ENCODE data around the gene PTK7.

Gene PTK7

DNA sequence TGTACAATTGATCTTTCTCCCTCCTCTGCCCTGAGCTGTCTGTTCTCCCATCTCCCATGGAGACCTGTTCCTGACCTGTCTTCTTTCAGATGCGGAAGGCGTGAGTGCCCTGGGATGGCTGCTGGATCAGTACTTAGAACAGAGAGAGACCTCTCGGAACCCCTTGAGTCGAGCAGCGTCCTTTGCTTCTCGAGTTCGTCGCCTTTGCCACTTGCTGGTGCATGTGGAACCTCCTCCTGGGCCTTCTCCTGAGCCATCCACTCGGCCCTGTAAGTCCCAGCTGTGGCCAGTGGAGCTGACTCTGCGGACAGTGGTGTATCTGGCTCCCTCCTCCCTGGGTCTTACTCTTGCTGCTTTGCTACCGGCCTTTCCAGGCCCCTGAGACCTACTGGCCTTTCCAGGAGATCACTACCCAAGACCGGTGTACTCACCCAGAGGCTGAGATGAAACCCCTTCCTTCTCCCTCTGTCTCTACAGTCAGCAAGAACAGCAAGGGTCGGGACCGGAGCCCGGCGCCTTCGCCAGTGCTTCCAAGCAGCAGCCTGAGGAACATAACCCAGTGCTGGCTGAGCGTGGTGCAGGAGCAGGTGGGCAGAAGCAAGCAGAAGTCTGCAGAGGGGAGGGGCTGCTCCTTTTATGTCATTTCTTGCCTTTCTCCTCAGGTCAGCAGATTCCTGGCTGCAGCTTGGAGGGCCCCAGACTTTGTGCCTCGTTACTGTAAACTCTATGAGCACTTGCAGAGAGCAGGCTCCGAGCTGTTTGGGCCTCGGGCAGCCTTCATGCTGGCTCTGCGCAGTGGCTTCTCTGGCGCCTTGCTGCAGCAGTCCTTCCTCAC is 128.4 kb downstream of the PTK7 start:
- no peak for DNase-seq (ENCODE audit: low read depth in 2 of 2)

DNA sequence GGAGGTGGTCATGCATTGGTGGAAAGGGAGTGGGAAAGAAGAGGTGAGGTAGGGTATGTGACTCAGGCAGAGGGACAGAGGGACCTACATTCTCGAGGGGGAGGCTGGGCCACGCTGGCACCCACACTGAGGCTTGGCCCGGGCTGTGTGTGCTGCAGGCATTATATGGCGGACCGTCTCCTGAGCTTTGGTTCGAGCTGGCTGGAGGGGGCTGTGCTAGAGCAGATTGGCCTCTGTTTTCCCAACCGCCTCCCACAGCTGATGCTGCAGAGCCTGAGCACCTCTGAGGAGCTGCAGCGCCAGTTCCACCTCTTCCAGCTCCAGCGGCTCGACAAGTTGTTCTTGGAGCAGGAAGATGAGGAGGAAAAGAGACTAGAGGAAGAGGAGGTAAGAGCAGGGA is 129.7 kb downstream of the PTK7 start:
- no peak for DNase-seq (ENCODE audit: low read depth in 2 of 2)

DNA sequence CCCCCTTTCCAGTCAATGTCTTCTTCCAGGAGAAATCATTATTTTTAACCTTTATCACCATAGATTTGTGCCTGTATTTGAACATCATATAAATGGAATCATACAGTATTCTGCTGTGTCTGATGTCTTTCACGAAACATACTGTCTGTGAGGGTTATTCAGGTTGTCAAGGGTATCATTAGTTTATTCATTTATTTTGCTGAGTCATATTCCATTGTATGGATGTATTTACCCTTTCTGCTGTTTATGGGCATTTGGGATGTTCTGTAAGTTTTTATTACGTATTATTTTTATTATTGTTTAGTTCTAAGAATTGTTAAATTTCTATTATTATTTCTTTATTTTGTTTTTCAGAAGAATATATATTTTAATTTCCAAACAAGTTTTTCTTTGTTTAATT is 131.2 kb downstream of the PTK7 start:
- DNase-seq (ENCODE audit: low read depth in 2 of 2) = no peak
